Measurements from ENCODE around the gene ARL3.
"Not testable (repeated sequence)": the region's sequence is repeated elsewhere in the genome, so short reads cannot be mapped to it uniquely, and the experiment has no call there.

ARL3 gene

DNA sequence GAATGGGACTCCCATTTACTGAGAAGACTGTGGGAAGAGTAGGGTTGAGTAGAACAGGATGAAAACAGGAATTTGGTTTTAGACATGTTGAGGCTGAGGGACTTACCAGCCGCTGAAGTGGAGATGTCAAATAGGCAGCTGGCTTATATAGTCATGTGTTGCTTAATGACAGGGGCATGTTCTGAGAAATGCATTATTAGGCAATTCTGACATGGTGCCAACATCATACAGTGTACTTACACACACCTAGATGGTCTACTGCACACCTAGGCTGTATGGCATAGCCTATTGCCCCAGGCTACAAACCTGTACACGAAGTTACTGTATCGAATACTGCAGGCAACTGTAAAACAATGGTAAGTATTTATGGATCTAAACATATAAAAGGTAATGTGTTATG is 17.5 kb downstream of the ARL3 start:
- Histone ChIP-seq H3K9me3 (replicated peaks in 1 of 2; ENCODE audit: control insufficient read depth in 2 of 2, insufficient read depth in 1 of 2, low read depth in 1 of 2, low read length in 2 of 2) (peaks cover 0 to 1% of the 10 kb centered on the region in 2 donors), H3K14ac (ENCODE audit: low read length) (no peak overlapping the region), H3K79me1 (ENCODE audit: low read depth, low read length) (peaks cover 2% of the 10 kb centered on the region), H2BK12ac (ENCODE audit: low read length) (no peak overlapping the region), H2BK5ac (ENCODE audit: low read length) (no peak overlapping the region), H3K23ac (ENCODE audit: low read depth, low read length, poor library complexity) (no peak overlapping the region), H2AFZ (ENCODE audit: low read length) (no peak overlapping the region), H3K27ac (replicated peaks; ENCODE audit: low read length) (no peak overlapping the region), H3K9ac (ENCODE audit: low read depth, low read length, poor library complexity) (no peak overlapping the region), H2BK120ac (ENCODE audit: low read depth, low read length) (no peak overlapping the region), H4K8ac (ENCODE audit: low read depth, low read length) (no peak overlapping the region), H4K91ac (ENCODE audit: low read depth, low read length, poor library complexity) (no peak overlapping the region), H3K27me3 (ENCODE audit: control insufficient read depth in 3 of 3, insufficient read depth in 3 of 3, low read depth in 1 of 3, low read length in 3 of 3) (no peaks in the 10 kb centered on the region), H3K4me3 (ENCODE audit: low read length in 2 of 2) (no peak overlapping the region), H3K36me3 (replicated peaks in 1 of 2; ENCODE audit: control insufficient read depth in 2 of 2, insufficient read depth in 2 of 2, low read length in 2 of 2) (peaks cover 22 to 75% of the 10 kb centered on the region in 2 donors), H3K4me1 (ENCODE audit: control insufficient read depth in 2 of 2, insufficient read depth in 1 of 2, low read depth in 1 of 2, low read length in 2 of 2) (no peaks in the 10 kb centered on the region), H3K18ac (ENCODE audit: low read length) (no peak overlapping the region), H2AK5ac (ENCODE audit: low read depth, low read length) (no peak overlapping the region), H3K4me2 (ENCODE audit: insufficient read depth, low read length, poor library complexity, severe bottlenecking) (no peak overlapping the region), H2BK15ac (ENCODE audit: low read length) (no peak overlapping the region), H3K4ac (ENCODE audit: low read length) (no peak overlapping the region)
- WGBS, 2 donors (ENCODE audit: extremely low coverage in 2 of 2, insufficient read length in 2 of 2, insufficient replicate concordance in 1 of 2) = no CpG with 5 or more reads among the region's 3 CpGs
- DNase-seq (ENCODE audit: low spot score) = no peak

DNA sequence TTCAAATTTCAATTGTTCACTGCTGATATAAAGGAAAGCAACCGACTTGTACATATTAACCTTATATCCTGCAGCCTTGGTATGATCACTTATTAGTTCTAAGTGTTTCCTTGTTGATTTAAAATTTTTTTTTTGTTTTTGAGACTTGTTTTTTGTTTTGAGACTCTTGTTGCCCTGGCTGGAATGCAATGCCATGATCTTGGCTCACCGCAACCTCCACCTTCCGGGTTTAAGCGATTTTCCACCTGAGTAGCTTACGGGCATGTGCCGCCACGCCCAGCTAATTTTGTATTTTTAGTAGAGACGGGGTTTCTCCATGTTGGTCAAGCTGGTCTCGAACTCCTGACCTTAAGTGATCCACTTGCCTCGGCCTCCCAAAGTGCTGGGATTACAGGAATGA is 18.8 kb downstream of the ARL3 start:
- H2AK5ac ChIP-seq (ENCODE audit: low read depth, low read length); H3K4me1 ChIP-seq (ENCODE audit: control insufficient read depth in 2 of 2, insufficient read depth in 1 of 2, low read depth in 1 of 2, low read length in 2 of 2); H3K4ac ChIP-seq (ENCODE audit: low read length); H3K79me1 ChIP-seq (ENCODE audit: low read depth, low read length); H2BK5ac ChIP-seq (ENCODE audit: low read length); H2AFZ ChIP-seq (ENCODE audit: low read length); H3K4me2 ChIP-seq (ENCODE audit: insufficient read depth, low read length, poor library complexity, severe bottlenecking); H2BK12ac ChIP-seq (ENCODE audit: low read length); H3K23ac ChIP-seq (ENCODE audit: low read depth, low read length, poor library complexity); H2BK120ac ChIP-seq (ENCODE audit: low read depth, low read length); H3K27ac ChIP-seq (replicated peaks; ENCODE audit: low read length); H4K8ac ChIP-seq (ENCODE audit: low read depth, low read length); DNase-seq (ENCODE audit: low spot score); H3K27me3 ChIP-seq (ENCODE audit: control insufficient read depth in 3 of 3, insufficient read depth in 3 of 3, low read depth in 1 of 3, low read length in 3 of 3); H3K18ac ChIP-seq (ENCODE audit: low read length); H2BK15ac ChIP-seq (ENCODE audit: low read length); H3K14ac ChIP-seq (ENCODE audit: low read length); H4K91ac ChIP-seq (ENCODE audit: low read depth, low read length, poor library complexity); H3K4me3 ChIP-seq (ENCODE audit: low read length in 2 of 2); H3K9ac ChIP-seq (ENCODE audit: low read depth, low read length, poor library complexity); H3K9me3 ChIP-seq (replicated peaks in 1 of 2; ENCODE audit: control insufficient read depth in 2 of 2, insufficient read depth in 1 of 2, low read depth in 1 of 2, low read length in 2 of 2): not testable (repeated sequence)
- peaks cover 20 to 65% of the 10 kb centered on the region in 2 donors for H3K36me3 ChIP-seq (replicated peaks in 1 of 2; ENCODE audit: control insufficient read depth in 2 of 2, insufficient read depth in 2 of 2, low read length in 2 of 2)
- WGBS, 2 donors (ENCODE audit: extremely low coverage in 2 of 2, insufficient read length in 2 of 2, insufficient replicate concordance in 1 of 2) = no CpG with 5 or more reads among the region's 10 CpGs

DNA sequence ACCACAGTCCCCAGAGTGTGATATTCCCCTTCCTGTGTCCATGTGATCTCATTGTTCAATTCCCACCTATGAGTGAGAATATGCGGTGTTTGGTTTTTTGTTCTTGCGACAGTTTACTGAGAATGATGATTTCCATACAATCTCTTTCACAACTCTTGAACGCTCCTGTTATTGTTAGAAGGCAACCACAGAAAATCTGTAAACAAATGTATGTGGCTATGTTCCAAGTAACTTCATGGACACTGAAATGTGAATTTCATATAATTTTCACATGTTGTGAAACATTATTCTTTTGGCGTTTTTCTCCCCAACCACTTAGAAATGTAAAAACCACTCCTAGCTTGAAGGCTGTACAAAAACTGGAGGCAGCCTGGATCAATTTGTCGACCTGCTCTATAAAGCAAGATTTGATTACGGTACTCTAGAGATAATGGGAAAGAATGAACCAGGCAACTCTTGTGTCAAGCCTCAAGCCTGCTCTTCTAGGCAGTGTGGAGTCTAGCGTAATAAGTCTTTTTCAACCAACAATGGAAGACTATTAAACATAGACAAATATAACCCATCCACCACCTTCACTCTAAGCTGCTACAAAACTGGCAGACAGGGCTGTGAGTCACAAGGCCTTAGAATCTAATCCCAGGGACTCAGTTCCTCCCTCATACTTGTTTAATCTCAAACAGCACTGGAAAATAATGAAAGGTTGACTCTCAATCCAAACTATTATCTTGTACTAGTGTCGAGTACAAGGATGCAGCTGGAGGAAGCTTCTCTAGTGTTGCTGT is 22.7 kb downstream of the ARL3 start:
- H3K18ac ChIP-seq (ENCODE audit: low read length) = no peak overlapping the region
- no CpG with 5 or more reads among the region's 8 CpGs for WGBS, 2 donors (ENCODE audit: extremely low coverage in 2 of 2, insufficient read length in 2 of 2, insufficient replicate concordance in 1 of 2)
- peaks cover 2 to 42% of the 10 kb centered on the region in 2 donors for H3K36me3 ChIP-seq (replicated peaks in 1 of 2; ENCODE audit: control insufficient read depth in 2 of 2, insufficient read depth in 2 of 2, low read length in 2 of 2)
- H3K4me1 ChIP-seq (ENCODE audit: control insufficient read depth in 2 of 2, insufficient read depth in 1 of 2, low read depth in 1 of 2, low read length in 2 of 2) = no peaks in the 10 kb centered on the region
- H3K79me1 ChIP-seq (ENCODE audit: low read depth, low read length) = no peaks in the 10 kb centered on the region
- no peak overlapping the region for H4K91ac ChIP-seq (ENCODE audit: low read depth, low read length, poor library complexity)
- H3K4me3 ChIP-seq (ENCODE audit: low read length in 2 of 2) = no peak overlapping the region
- no peak overlapping the region for H2BK15ac ChIP-seq (ENCODE audit: low read length)
- no peak overlapping the region for H2BK120ac ChIP-seq (ENCODE audit: low read depth, low read length)
- no peak overlapping the region for H2AFZ ChIP-seq (ENCODE audit: low read length)
- H3K14ac ChIP-seq (ENCODE audit: low read length) = no peak overlapping the region
- H2BK5ac ChIP-seq (ENCODE audit: low read length) = no peak overlapping the region
- H2BK12ac ChIP-seq (ENCODE audit: low read length) = no peak overlapping the region
- H3K4ac ChIP-seq (ENCODE audit: low read length) = no peak overlapping the region
- no peak overlapping the region for H2AK5ac ChIP-seq (ENCODE audit: low read depth, low read length)
- H3K27me3 ChIP-seq (ENCODE audit: control insufficient read depth in 3 of 3, insufficient read depth in 3 of 3, low read depth in 1 of 3, low read length in 3 of 3) = no peaks in the 10 kb centered on the region
- no peak overlapping the region for H4K8ac ChIP-seq (ENCODE audit: low read depth, low read length)
- H3K9ac ChIP-seq (ENCODE audit: low read depth, low read length, poor library complexity) = no peak overlapping the region
- no peak overlapping the region for H3K23ac ChIP-seq (ENCODE audit: low read depth, low read length, poor library complexity)
- no peak for DNase-seq (ENCODE audit: low spot score)
- H3K27ac ChIP-seq (replicated peaks; ENCODE audit: low read length) = no peak overlapping the region
- H3K9me3 ChIP-seq (replicated peaks in 1 of 2; ENCODE audit: control insufficient read depth in 2 of 2, insufficient read depth in 1 of 2, low read depth in 1 of 2, low read length in 2 of 2) = no peaks in the 10 kb centered on the region
- no peak overlapping the region for H3K4me2 ChIP-seq (ENCODE audit: insufficient read depth, low read length, poor library complexity, severe bottlenecking)

DNA sequence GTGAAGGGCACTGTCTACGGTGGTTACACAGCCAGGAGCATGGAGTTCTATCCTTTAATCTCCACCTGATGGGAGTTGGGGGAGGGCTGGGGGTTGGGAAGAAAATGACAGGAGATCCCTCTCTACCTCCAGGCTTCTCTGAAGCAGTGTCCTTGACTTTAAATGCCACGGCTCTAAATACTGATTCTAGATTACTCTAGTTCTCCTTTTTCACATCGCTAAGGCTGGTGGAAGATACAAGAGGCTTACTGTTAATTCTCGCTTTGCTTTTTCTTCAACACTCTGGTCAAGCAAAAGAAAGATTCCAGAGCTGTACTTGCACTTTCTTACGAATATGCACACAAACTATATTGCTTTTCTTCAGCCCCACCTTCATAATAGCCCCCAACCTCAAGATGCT is 30.5 kb downstream of the ARL3 start:
- H3K36me3 ChIP-seq (replicated peaks in 1 of 2; ENCODE audit: control insufficient read depth in 2 of 2, insufficient read depth in 2 of 2, low read length in 2 of 2) = peaks cover 22 to 53% of the 10 kb centered on the region in 2 donors
- no peak overlapping the region for H4K8ac ChIP-seq (ENCODE audit: low read depth, low read length)
- H3K4ac ChIP-seq (ENCODE audit: low read length) = no peak overlapping the region
- no peak overlapping the region for H2BK120ac ChIP-seq (ENCODE audit: low read depth, low read length)
- H3K9ac ChIP-seq (ENCODE audit: low read depth, low read length, poor library complexity) = no peak overlapping the region
- H3K4me2 ChIP-seq (ENCODE audit: insufficient read depth, low read length, poor library complexity, severe bottlenecking) = no peak overlapping the region
- no peak overlapping the region for H2BK5ac ChIP-seq (ENCODE audit: low read length)
- H2BK12ac ChIP-seq (ENCODE audit: low read length) = no peak overlapping the region
- peaks cover 8 to 10% of the 10 kb centered on the region in 2 donors for H3K4me1 ChIP-seq (ENCODE audit: control insufficient read depth in 2 of 2, insufficient read depth in 1 of 2, low read depth in 1 of 2, low read length in 2 of 2)
- no peaks in the 10 kb centered on the region for H3K79me1 ChIP-seq (ENCODE audit: low read depth, low read length)
- WGBS, 2 donors (ENCODE audit: extremely low coverage in 2 of 2, insufficient read length in 2 of 2, insufficient replicate concordance in 1 of 2) = no CpG with 5 or more reads among the region's 5 CpGs
- H2AK5ac ChIP-seq (ENCODE audit: low read depth, low read length) = no peak overlapping the region
- DNase-seq (ENCODE audit: low spot score) = no peak
- H2AFZ ChIP-seq (ENCODE audit: low read length) = no peak overlapping the region
- H3K27me3 ChIP-seq (ENCODE audit: control insufficient read depth in 3 of 3, insufficient read depth in 3 of 3, low read depth in 1 of 3, low read length in 3 of 3) = no peaks in the 10 kb centered on the region
- H3K27ac ChIP-seq (replicated peaks; ENCODE audit: low read length) = no peak overlapping the region
- H3K14ac ChIP-seq (ENCODE audit: low read length) = no peak overlapping the region
- no peak overlapping the region for H3K4me3 ChIP-seq (ENCODE audit: low read length in 2 of 2)
- peaks cover 3 to 4% of the 10 kb centered on the region in 2 donors for H3K9me3 ChIP-seq (replicated peaks in 1 of 2; ENCODE audit: control insufficient read depth in 2 of 2, insufficient read depth in 1 of 2, low read depth in 1 of 2, low read length in 2 of 2)
- no peak overlapping the region for H2BK15ac ChIP-seq (ENCODE audit: low read length)
- H4K91ac ChIP-seq (ENCODE audit: low read depth, low read length, poor library complexity) = no peak overlapping the region
- no peak overlapping the region for H3K18ac ChIP-seq (ENCODE audit: low read length)
- no peak overlapping the region for H3K23ac ChIP-seq (ENCODE audit: low read depth, low read length, poor library complexity)
